SKM-1 (cell line): ENCODE measurements around the gene NBEAL2.
"Not testable (repeated sequence)": the region's sequence is repeated elsewhere in the genome, so short reads cannot be mapped to it uniquely, and the experiment has no call there.

ENCODE experiments used
- DNase-seq: peaks from one replicate; lab custom pipeline; 2025; ENCODE audit not compliant: unreplicated experiment; lab: John Stamatoyannopoulos, UW

NBEAL2 gene

DNA sequence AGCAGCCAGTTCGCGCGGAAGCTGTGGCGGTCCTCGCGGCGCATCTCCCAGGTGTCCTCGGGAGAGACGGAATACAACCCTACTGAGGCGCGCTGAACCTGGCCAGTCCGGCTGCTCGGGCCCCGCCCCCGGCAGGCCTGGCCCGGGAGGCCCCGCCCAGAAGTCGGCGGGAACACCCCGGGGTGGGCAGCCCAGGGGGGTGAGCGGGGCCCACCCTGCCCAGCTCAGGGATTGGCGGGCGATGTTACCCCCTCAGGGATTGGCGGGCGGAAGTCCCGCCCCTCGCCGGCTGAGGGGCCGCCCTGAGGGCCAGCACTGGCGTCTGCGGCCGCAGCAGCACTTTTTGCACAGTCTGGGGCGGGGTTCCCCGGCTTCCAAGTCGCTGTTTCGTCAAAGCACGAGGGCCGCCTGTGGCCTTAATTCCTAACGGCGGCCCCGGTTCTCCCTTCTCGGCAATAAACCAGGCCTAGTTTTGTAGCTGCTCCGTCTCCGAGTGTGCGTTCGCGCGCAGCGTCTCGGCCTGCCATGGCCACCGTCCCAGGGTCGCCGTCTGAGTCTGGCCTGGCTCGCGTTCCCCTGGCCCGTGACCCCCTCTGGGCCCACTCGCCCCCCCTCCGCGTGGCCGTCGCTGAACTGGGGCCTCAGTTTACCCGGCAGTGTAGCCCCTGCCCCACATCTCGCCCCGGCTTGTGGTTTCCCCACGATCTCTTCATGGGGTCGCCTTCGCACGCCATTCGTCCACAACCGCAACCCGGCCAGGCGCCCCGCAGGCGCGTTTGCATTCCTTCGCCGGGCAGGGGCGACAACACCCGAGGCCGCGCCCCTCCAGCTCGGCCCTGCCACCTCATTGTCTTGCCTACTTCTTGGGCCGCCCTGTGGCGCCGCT lies 30.0 kb downstream of the NBEAL2 start:
- DNase-seq, result no peak

DNA sequence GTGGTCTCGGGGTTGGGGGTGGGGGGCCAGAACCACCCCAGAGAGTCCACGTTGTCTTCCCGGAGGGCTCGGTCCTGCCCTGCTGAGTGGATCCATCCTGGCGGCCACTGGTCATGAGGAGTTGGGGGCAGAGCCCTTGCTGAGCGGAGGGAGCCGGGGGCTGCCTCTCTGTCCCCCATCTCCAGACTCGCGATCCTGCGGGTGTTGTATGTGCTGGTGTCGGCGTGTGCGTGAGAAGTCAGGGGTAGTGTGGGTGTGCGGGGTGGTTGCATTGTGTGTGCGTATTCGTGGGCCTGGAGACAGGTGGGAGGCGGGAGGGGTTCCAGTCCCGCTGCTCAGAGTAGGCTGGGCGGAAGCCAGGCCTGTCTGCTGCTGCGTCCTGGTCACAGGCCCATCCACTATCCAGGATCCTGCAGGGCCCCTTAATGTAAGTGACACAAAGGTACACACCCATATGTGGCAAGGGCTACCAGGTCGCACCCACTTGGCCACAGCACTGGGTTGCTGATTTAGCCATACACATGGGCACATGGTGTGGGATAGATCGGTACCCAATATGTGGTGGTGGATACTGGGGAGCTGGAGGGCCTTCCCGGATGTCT lies 30.7 kb downstream of the NBEAL2 start:
- no peak for DNase-seq

DNA sequence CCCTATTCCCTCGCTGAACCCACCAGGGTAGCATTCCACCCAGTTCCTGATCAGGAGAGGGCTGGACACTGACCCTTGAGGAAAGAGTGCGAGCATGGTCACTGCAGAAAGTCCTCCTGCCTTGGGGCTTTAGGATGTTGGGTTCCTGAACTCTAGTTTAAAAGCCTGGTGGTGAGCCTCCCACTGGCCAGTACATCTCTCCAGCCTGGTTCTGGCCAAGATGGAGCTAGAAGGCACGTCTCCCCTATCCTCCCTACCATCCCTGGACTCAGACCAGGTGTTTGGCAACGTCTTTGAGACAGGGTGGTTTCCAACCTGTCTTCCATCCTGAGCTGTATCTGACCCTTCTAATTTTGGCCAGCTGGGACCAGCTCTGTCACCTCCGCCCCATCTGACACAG lies 31.4 kb downstream of the NBEAL2 start:
- no peak for DNase-seq

DNA sequence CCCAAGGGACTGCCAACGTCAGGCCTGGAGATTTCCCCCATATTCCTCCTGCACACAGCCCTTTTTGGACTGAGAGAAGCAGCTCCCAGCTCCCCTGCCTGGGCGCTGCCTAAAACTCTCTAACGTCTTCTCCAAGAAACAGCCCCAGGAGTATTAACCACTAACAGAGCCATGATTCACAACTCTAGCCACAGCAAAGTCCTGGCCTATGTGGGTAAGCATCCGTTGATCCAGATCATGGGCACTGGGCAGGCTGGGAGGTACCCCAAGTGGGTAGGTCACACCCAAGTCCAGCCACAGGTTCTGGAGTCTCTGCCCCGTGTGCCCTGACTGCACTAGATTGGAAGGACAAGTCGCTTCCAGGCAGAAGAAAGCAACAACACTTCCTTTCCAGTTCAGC lies 31.9 kb downstream of the NBEAL2 start:
- DNase-seq, result no peak

DNA sequence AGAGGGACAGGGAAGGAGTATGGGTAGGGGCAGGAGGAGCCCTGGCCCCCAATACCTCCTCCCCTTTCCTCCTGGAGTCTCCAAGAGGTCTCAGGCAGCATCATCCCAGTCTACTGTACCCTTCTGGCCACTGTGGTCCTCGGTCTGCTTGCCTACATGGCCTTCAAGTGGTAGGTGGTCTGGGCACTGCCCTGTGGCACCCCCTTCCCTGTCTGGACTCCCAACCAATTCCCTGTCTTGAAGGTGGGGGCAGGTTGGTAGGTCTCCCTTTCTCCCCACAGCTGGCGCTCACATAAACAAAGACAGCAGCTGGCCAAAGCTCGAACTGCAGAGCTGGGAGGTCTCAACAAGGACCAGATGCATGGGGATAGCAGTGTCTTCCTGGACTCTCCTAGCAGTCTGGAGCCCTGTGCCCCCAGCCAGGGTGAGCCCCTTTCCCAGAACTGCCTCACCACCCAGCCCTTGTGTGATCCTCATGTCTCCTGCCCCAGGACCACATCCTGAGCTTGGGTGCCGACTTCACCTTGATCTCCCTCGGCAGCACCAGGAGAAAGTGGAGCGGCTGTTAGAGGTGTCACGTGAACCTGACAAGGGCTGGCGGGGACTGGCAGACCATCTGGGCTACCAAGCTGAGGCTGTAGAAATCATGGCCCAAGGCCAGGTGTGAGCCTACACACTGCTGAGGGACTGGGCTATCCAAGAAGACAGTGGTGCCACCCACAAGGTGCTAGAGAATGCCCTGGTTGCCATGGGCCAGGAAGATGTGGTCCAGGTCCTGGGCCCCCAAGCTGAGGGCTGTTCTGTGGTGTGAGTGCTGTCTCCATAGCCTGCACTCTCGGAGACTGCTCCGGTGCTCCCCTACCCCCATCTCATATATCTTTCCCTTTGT lies 33.1 kb downstream of the NBEAL2 start:
- DNase-seq, result no peak

DNA sequence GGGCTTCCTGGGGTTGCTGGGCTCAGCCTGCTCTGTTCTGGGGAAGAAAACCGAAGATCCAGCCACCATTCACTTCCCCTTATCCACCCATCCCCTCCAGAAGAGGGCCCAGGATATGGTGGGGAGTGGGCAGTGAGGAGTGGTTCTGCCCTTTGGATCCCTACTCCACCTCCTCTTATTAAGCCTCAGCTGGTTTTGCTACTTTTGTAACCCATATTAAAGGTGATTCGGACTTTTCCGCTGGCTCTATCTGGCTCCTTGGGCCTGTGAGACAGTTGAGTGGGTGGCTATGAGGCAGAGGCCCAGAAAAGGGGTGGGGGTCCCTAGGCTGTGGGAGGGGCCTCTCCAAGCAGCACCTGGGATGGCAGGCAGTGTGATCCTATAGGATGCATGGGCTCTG lies 33.8 kb downstream of the NBEAL2 start:
- no peak for DNase-seq

DNA sequence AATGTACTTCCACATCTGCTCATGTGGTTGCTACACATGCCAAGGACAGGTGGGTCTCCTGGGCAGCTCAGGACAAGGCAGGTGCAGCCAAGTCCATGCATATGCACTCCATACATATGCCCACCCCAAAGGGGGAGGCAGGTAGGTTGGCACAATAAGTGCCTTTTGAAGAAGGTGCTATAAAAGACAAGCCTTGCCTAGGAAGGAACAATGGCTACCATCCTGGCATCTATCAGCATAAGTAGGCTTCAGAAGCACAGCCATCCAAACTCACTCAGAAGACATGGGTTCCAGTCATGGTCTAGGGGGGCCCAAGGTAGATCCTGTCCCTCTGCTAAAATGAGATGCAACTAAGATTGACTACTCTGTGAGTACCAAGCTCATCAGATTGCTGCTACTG lies 34.6 kb downstream of the NBEAL2 start:
- DNase-seq, result no peak

DNA sequence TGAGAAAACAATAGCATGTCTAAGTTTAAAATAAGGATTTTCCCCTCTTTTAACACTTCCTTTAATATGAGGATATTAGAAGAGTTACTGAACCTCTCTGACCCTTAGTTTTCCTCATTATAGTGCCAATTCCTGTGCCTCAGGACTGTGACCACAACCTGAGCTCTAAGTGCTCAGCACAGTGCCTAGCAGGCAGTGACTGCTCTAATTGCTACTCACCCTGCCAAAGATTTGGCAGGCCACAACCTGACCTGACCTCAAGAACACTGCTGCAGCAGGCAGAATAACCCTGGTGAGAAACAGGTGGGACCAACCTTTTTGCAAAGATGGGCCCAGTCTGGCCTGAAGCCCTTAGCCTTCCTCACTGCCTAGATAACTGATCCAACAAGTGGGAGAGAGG lies 35.7 kb downstream of the NBEAL2 start:
- no peak for DNase-seq

DNA sequence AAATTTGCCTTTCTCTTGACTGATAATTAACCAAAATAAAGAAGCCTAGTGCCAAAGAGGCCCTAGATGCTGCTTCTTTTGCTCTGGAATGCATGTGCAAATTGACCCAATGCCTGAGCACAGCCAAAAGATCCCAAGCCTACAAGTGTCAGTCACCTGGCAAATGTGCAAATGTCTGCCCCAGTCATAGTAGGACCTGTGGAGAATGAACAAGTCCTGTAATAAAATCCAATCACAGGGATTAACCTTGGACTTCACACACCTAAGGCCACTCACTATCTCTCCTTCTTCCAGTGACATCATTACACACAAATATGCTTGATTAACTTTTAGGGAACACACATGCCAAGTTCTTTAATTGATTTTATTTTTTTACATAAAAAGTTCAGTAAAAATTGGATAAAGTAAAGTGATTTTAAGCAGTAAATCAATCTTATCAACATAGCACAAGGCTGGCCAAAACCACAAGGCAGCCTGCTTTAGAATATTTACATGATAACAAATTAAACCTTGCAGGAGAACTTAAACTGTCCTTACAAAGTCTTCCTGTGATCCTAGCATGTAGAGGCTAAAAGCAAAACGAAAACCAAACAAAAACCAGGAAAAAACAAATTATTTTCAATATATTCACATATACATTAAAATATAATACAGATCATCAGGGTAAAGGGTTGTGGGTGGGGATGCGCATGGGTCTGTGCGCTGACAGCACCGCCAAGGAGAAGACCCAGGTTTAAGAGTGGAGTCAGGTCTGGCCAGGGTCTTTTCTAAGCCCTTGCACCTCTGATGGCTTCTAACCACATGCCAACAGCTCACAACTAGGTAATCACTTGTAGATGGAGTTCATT lies 36.8 kb downstream of the NBEAL2 start:
- no peak for DNase-seq

DNA sequence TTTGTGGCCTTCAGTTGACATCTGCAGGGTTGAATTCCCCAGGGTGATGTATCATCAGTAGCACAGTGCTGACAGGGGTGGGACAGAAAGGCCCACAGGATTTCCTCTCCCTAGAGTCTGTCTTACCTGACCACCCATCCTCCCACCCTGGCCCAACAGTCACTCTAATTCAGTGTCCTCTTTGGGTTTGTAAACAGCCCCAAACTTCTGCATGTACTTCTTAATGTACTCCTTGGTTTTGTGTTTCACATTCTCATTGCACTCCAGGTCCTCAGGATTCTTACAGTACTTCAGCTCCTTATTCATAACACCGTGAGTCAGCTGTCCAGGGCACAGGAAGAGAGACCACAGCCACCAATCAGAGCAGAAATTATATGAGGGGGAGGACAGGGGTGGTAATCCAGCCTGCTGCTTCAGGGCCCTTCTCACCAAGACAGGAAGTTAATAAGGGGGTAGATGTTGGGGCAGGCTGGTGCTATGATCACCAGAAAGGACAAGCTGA lies 37.5 kb downstream of the NBEAL2 start:
- no peak for DNase-seq

DNA sequence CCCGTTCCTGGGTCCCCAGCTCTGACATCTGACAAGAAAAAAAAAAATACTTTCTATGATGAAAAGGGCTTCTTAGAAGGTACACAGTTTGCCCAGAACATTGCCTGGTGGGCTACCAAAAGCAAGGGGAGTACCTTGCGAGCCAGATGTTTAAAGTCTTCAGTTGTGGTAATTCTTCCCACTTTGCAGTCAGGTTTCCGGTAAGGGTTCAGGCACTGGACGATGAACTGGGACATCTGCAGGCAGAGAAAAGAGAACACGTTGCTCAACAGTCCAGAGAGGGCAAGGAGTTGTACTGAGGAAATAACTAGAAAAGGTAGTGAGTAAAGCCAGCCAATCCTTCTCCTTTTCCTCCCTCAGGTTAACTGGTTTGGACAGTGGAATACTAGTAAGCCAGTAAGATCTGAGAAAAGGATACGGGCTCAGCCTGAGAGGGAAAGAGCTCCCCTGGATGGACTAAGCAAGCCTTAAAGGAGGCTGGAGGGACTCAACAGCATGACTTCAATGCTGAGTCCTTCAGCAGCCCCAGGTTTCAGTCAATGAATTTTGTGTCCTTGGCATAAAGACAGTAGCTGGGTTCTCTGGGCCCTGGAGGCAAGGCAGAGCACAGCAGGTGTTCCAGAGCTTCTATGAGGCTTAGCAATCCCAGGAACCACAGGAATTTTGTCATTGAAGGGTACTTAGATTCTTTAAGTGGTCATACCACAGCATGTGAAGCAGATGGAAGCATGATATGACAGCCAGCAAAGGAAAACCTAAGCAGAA lies 38.2 kb downstream of the NBEAL2 start:
- no peak for DNase-seq

DNA sequence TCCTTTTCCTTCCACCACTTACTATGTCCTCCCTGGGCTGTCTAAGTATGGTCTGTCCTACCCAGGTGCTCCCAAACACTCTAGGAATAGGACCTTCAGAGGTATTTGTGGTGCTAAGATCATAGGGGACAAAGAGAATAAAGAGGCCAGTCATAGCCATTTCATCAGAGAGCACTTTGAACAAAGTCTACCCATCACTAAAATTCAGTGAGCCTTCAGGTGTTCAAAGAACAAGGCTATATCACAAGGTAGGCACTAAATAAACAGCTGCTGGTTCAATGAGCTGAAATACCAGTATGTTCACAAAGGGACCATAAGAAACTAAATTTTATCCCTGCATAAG lies 38.8 kb downstream of the NBEAL2 start:
- DNase-seq, result no peak

DNA sequence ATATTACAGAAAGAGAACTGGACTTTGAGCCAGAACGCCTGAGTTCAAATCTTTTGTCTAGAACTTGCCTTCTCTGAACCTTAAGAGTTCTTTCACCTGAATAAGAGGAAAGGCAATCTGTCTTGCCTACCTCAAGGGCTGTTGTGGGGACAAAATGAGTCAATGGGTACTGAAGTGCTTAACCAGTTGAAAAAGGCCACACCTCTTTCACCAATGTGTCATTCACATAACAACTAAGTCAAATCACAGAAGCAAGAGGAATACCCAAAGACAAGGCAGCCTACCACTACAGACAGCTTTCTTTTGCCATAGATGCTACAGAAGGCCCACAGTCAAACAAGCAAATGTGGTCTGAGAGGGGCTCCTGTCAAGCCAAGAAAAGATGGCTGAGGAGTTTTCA lies 39.7 kb downstream of the NBEAL2 start:
- no peak for DNase-seq

DNA sequence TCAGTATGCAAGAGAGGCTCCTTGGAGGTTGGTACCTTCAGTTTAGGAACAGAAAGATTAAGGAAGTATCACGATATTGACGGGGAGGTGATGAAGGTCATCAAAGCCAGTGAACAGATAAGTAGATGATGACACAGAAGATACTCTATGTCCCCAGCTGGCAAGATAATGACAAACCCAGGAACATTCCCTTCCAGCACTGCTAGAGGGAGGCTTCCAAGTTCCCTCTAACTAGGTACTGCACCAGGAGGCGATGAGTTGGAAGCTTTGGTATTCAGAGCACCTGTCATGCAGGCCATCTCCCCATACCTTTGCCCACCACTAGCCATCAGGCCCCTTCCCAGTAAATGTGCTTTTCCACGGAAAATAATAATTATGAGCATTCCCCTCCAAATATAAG lies 40.8 kb downstream of the NBEAL2 start:
- no peak for DNase-seq

DNA sequence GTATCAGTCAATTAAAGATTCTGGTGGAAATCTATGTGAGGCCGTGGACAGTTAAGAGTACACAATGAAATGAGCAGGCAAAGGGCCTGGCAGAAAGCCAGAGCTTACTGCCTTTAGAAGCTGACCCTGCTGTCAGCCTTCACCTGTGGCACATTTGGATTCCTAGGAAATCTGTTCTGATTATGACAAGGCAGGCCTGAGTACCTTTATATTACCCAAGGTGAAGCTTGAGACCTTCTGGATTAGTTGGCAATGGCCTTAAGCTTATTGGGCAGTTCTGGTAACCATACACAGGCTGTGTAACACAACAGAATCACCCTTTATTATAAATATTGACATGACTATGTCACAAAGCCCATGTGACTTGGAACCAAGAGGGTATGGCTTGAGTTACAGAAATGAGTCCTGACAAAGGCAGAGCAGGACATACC lies 43.2 kb downstream of the NBEAL2 start:
- DNase-seq, result no peak

DNA sequence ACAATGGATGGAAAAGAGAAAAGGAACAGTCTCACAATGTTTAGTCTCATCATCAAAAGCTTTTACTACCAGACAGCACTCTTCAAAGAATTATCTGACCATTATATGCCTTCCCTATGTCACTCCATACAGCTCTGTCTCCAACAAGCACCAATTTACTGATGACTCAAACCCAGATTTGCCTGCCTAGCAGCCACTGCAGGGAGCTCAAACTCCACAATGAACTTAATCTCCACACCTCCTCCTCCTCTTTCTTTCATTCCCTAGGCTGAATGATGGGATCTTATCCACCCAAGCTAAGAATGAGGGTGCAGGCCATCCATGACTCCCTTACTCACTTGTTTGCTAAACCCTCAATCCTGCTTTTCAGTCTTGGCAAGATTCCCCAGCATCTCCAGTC lies 45.5 kb downstream of the NBEAL2 start:
- no peak for DNase-seq

DNA sequence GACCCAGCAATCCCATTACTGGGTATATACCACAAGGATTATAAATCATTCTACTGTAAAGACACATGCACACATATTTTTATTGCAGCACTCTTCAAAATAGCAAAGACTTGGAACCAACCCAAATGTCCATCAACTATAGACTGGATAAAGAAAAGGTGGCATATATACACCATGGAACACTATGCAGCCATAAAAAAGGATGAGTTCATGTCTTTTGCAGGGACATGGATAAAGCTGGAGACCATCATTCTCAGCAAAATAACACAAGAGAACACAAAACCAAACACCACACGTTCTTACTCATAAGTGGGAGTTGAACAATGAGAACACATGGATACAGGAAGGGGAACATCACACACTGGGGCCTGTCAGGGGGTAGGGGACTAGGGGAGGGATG lies 47.0 kb downstream of the NBEAL2 start:
- DNase-seq, result not testable (repeated sequence)

DNA sequence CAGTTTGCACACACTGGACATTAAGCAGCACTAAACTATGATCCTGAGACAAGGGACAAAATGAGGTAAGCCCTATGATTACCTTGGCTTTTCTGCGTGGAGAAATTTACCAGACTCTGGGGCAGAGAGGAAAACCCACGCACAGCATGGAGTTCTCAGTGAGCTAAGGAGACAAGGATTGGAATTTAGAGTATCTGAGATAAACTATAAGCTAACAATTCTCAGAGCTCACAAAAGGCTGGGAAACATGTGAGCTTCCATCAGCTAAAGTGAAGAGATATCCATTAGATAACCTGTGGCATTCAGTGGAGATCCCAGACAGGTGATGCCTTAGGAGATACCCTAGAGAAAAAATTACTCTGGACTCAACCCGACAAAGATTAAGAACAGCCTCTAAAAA lies 48.7 kb downstream of the NBEAL2 start:
- no peak for DNase-seq

DNA sequence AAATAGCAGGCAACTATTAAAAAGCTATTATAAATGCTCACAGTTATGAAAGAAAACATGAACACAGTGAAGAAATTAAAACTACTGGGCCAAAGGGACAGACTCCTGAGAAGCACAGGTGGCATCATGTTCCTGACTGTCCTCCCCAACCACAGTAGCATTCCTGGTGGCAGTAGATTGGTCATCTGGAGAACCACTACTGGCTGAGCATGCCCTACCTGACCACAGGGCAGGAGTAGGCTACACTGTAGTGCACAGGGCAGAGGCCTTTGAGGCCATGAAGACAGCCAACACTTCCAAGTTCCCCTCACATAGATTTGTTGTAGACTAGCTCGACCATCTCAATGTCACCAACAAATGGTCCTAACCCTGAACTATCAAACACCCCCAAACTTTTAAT lies 49.2 kb downstream of the NBEAL2 start:
- no peak for DNase-seq

DNA sequence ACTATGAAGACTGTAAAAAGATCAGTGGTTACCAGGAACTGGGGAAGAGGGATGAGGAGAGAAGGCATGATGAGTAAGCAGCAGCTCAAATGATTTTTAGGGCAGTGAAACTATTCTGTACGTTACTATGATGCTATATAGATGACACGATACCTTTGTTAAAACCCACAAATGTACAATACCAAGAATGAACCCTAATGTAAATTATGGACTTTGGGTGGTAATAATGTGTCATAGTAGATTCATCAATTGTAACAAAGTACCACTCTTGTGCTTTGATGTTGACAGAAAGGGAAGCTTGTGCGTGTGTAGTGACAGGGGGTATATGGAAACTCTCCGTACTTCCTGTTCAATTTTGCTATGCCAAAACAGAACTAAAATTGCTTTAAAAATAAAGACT lies 51.6 kb downstream of the NBEAL2 start:
- DNase-seq, result not testable (repeated sequence)
